ENCODE results near the gene ZBTB18. TPM values are rescaled to one million over a fixed set of nuclear protein-coding genes. Genes with fewer than 3 reads are reported as not detected.

The ZBTB18 gene
- 213 TPM for total RNA-seq (ENCODE audit: unreplicated experiment)
- long read RNA-seq = 0 reads

DNA sequence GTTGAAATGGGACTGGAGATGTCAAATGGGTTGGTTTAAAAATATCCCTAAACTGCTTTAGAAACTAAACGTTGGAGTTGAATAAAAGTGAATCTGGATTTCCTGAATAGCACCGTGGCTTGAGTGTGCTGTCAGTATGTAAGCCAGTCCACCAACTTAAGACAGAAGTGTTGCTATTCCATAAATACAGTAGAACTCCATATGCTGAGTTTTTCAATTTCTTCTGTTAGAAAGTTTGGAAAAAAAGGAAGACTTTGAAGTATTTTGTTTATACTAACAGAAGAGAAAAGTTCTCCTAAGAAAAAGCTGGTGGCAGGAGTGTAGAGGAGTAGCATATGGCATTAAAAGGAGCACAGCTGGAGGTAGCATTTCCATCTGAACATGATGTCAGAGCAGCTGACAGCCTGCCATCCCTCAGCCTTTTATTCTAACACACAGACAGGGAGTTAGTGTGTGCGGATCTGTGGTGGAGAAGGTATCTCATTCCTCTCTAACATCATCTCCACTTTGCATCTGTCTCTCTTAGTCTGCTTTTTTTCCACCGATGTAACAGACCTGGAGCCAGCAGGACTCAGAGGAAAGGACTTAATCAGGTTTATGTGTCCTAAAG, at the start of gene ZBTB18:
ZBTB18 (plus strand) TSS at position 449 of the 610 bp plus-strand sequence; CDS start at position 598, 149 bp downstream.
- peak; percentile 56 for DNase-seq
- no peak within 1 kb of the TSS for H3K4me3 Mint-ChIP-seq (ENCODE audit: unreplicated experiment)
- H3K4me1 Mint-ChIP-seq (ENCODE audit: low read depth, unreplicated experiment) = peaks cover 7% of the 10 kb centered on the region
- H3K27ac Mint-ChIP-seq (ENCODE audit: unreplicated experiment) = no peak within 1 kb of the TSS
- no peak for TF ChIP-seq CTCF (IDR thresholded peaks at IDR 0.05; ENCODE audit: partially characterized antibody, unreplicated experiment)
- H3K36me3 Mint-ChIP-seq (ENCODE audit: unreplicated experiment) = peaks cover 11% of the 10 kb centered on the region
- peaks cover 8% of the 10 kb centered on the region for H3K9me3 Mint-ChIP-seq (ENCODE audit: unreplicated experiment)
- peaks cover 6% of the 10 kb centered on the region for H3K27me3 Mint-ChIP-seq (ENCODE audit: unreplicated experiment)

- Mint-ChIP-seq H3K4me1 (ENCODE audit: low read depth, unreplicated experiment) (peaks cover 4% of the 10 kb centered on the region), H3K27ac (ENCODE audit: unreplicated experiment) (no peak overlapping the region), H3K4me3 (ENCODE audit: unreplicated experiment) (no peak overlapping the region), H3K36me3 (ENCODE audit: unreplicated experiment) (peaks cover 7% of the 10 kb centered on the region), H3K27me3 (ENCODE audit: unreplicated experiment) (peaks cover 2% of the 10 kb centered on the region), H3K9me3 (ENCODE audit: unreplicated experiment) (peaks cover 3% of the 10 kb centered on the region)
- TF ChIP-seq CTCF (IDR thresholded peaks at IDR 0.05; ENCODE audit: partially characterized antibody, unreplicated experiment) = no peak
- no peak for DNase-seq
Observed at GRCh38 chr1:244002721-244003120, 48.4 kb upstream of the ZBTB18 start.

DNA sequence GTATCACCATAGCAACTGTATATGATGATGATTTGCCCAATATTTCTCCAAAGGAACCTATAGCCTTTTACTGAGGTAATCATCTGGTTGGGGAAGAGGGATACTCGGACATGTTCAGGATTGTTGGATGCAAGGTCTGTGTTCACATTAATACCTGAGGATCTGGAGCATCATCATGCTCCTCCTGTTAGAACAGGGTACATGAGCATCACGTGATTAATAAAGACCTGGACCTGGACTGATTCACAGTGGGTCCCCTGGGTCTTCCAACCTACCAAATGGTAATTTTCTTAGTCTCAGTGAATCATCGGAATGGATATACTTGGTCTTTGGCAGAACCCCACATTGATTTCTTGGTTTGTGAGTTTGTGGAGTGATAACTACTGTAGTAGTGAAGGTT, 45.6 kb upstream of the ZBTB18 start:
- H3K4me1 Mint-ChIP-seq (ENCODE audit: low read depth, unreplicated experiment) = no peaks in the 10 kb centered on the region
- no peak overlapping the region for H3K27ac Mint-ChIP-seq (ENCODE audit: unreplicated experiment)
- H3K27me3 Mint-ChIP-seq (ENCODE audit: unreplicated experiment) = peaks cover 2% of the 10 kb centered on the region
- H3K36me3 Mint-ChIP-seq (ENCODE audit: unreplicated experiment) = peaks cover 7% of the 10 kb centered on the region
- no peak for DNase-seq
- H3K9me3 Mint-ChIP-seq (ENCODE audit: unreplicated experiment) = peaks cover 5% of the 10 kb centered on the region
- no peak for TF ChIP-seq CTCF (IDR thresholded peaks at IDR 0.05; ENCODE audit: partially characterized antibody, unreplicated experiment)
- H3K4me3 Mint-ChIP-seq (ENCODE audit: unreplicated experiment) = no peak overlapping the region

GRCh38 chr1:244006381-244006901, 44.6 kb upstream of the ZBTB18 start:
- no peak for DNase-seq
- Mint-ChIP-seq H3K27me3 (ENCODE audit: unreplicated experiment) (peaks cover 2% of the 10 kb centered on the region), H3K9me3 (ENCODE audit: unreplicated experiment) (peaks cover 5% of the 10 kb centered on the region), H3K4me3 (ENCODE audit: unreplicated experiment) (no peak overlapping the region), H3K36me3 (ENCODE audit: unreplicated experiment) (peaks cover 7% of the 10 kb centered on the region), H3K4me1 (ENCODE audit: low read depth, unreplicated experiment) (no peaks in the 10 kb centered on the region), H3K27ac (ENCODE audit: unreplicated experiment) (no peak overlapping the region)
- TF ChIP-seq CTCF (IDR thresholded peaks at IDR 0.05; ENCODE audit: partially characterized antibody, unreplicated experiment) = no peak

GRCh38 chr1:244006961-244007360, 44.1 kb upstream of the ZBTB18 start:
- DNase-seq = no peak
- Mint-ChIP-seq H3K9me3 (ENCODE audit: unreplicated experiment) (peaks cover 5% of the 10 kb centered on the region), H3K4me3 (ENCODE audit: unreplicated experiment) (no peak overlapping the region), H3K4me1 (ENCODE audit: low read depth, unreplicated experiment) (no peaks in the 10 kb centered on the region), H3K27ac (ENCODE audit: unreplicated experiment) (no peak overlapping the region), H3K36me3 (ENCODE audit: unreplicated experiment) (peaks cover 7% of the 10 kb centered on the region), H3K27me3 (ENCODE audit: unreplicated experiment) (peaks cover 2% of the 10 kb centered on the region)
- no peak for TF ChIP-seq CTCF (IDR thresholded peaks at IDR 0.05; ENCODE audit: partially characterized antibody, unreplicated experiment)

All from glutamatergic neuron (in vitro differentiated cells).